Right renal pelvis (tissue), 4 donors: ENCODE results near the gene FYB1. TPM values are rescaled to one million over a fixed set of nuclear protein-coding genes. Genes with fewer than 3 reads are reported as not detected.
"Not testable (repeated sequence)": the region's sequence is repeated elsewhere in the genome, so short reads cannot be mapped to it uniquely, and the experiment has no call there.

Experiments used
- DNase-seq, 4 donors: peaks; one replicate each; pipeline ENCODE4 v3.0.0-alpha.2; 2013; ENCODE audit warnings: low read depth in 4 of 4, low spot score in 3 of 4, missing footprints in 1 of 4
- polyA plus RNA-seq, 4 donors: library from polyadenylated mRNA; unstranded; fragments of 120-200 nt; gene quantifications; one replicate each; pipeline ENCODE4 v1.2.1, GENCODE V29; 2013; ENCODE audit not compliant: insufficient read length in 4 of 4

The FYB1 gene
- polyA plus RNA-seq, 4 donors: 3.4 to 5.2 (median 4.2) TPM

- DNase-seq: no peak
Observed at GRCh38 chr5:39191216-39191615, 28.1 kb downstream of the FYB1 start.

- DNase-seq: no peak
Observed at GRCh38 chr5:39190311-39191102, 28.9 kb downstream of the FYB1 start.

- no peak for DNase-seq
Observed at GRCh38 chr5:39189292-39189955, 29.9 kb downstream of the FYB1 start.

- DNase-seq: no peak
Observed at GRCh38 chr5:39187831-39188731, 31.3 kb downstream of the FYB1 start.

- no peak for DNase-seq
Observed at GRCh38 chr5:39186722-39187539, 32.4 kb downstream of the FYB1 start.

- no peak for DNase-seq
Observed at GRCh38 chr5:39186289-39186688, 33.1 kb downstream of the FYB1 start.

- DNase-seq: no peak
Observed at GRCh38 chr5:39185761-39186160, 33.6 kb downstream of the FYB1 start.

- DNase-seq: not testable (repeated sequence)
Observed at GRCh38 chr5:39179561-39179960, 39.8 kb downstream of the FYB1 start.

GRCh38 chr5:39178861-39179260, 40.5 kb downstream of the FYB1 start:
- no peak for DNase-seq

- no peak for DNase-seq
Observed at GRCh38 chr5:39178171-39178570, 41.2 kb downstream of the FYB1 start.

- DNase-seq: no peak
Observed at GRCh38 chr5:39177631-39177964, 41.8 kb downstream of the FYB1 start.

GRCh38 chr5:39176759-39177630, 42.4 kb downstream of the FYB1 start:
- DNase-seq: no peak

GRCh38 chr5:39175273-39175955, 43.9 kb downstream of the FYB1 start:
- no peak for DNase-seq

- DNase-seq: no peak
Observed at GRCh38 chr5:39173069-39173468, 46.3 kb downstream of the FYB1 start.

- no peak for DNase-seq
Observed at GRCh38 chr5:39172593-39172992, 46.8 kb downstream of the FYB1 start.

GRCh38 chr5:39171647-39172046, 47.7 kb downstream of the FYB1 start:
- DNase-seq: no peak

- no peak for DNase-seq
Observed at GRCh38 chr5:39169081-39169480, 50.3 kb downstream of the FYB1 start.

GRCh38 chr5:39167972-39168342, 51.4 kb downstream of the FYB1 start:
- DNase-seq: no peak
